Prostate gland (tissue), 2 donors: Measurements from ENCODE around the gene VAPA. TPM values are rescaled to one million over a fixed set of nuclear protein-coding genes. Genes with fewer than 3 reads are reported as not detected.

ENCODE experiments used
- DNase-seq: peaks from one replicate; pipeline ENCODE4 v3.0.0-alpha.2; 2019; ENCODE audit warnings: low spot score
- H3K27ac ChIP-seq, 2 donors: fragments of 200-600 bp; sonication (generic); 2 replicates each; pipeline ENCODE4 v1.5.1; 2017 to 2019
- H3K27me3 ChIP-seq: fragments of 200-600 bp; sonication (generic); replicated peaks from 2 replicates; pipeline ENCODE4 v1.5.1; 2019; ENCODE audit not compliant: insufficient read depth
- H3K36me3 ChIP-seq, 2 donors: fragments of 200-600 bp; sonication (generic); 1 replicate in 1 of 2; 2 replicates in 1 of 2; pipeline versions ENCODE4 v1.5.1 to v1.8.1; 2017 to 2019
- H3K4me1 ChIP-seq: fragments of 200-600 bp; sonication (generic); replicated peaks from 2 replicates; pipeline ENCODE4 v1.5.1; 2019
- H3K4me3 ChIP-seq, 2 donors: fragments of 200-600 bp; sonication (generic); 2 replicates each; pipeline ENCODE4 v1.5.1; 2017 to 2019
- H3K9me3 ChIP-seq: fragments of 200-600 bp; sonication (generic); 2 replicates; pipeline ENCODE4 v1.5.1; 2017
- CTCF ChIP-seq, 4 experiments: fragments of 200-600 bp in 2 of 4; fragments of 450-650 bp in 2 of 4; sonication (generic) in 2 of 4; IDR thresholded peaks; 1 replicate in 3 of 4; 2 replicates in 1 of 4; pipeline ENCODE4 v1.5.1; 2016 to 2019; ENCODE audit warnings: antibody characterized with exemption in 4 of 4, mild to moderate bottlenecking in 2 of 4, moderate library complexity in 2 of 4
- POLR2A ChIP-seq: fragments of 450-650 bp; IDR thresholded peaks from one replicate; pipeline ENCODE4 v1.6.1; 2016; ENCODE audit warnings: antibody characterized with exemption, mild to moderate bottlenecking
- POLR2AphosphoS5 ChIP-seq: sonication (generic); formaldehyde crosslinking; IDR thresholded peaks from one replicate; pipeline ENCODE4 v1.6.1; 2017; ENCODE audit warnings: antibody characterized with exemption
- WGBS: methylation state at CpG from one replicate; pipeline ENCODE4 v1.1.5; 2018; 5-methylcytosine and 5-hydroxymethylcytosine counted together
- intact Hi-C: fragments of 100-400 bp; cut with DNase I; formaldehyde crosslinking; loops from one replicate; pipeline ENCODE4 v1.14.2; 2022
- small RNA-seq, 2 donors: library from RNA; depleted of rRNA; stranded (forward); fragments of <200 nt; gene quantifications; one replicate each; pipeline ENCODE3, GENCODE V24; 2016
- total RNA-seq, 2 donors: library from RNA; depleted of rRNA; stranded (reverse); fragments of >200 nt; gene quantifications; one replicate each; pipeline ENCODE4 v1.1.0, GENCODE V29; 2016

Gene VAPA
- total RNA-seq, 2 donors from 2014 or later: 140 to 183 TPM

- H3K4me1 ChIP-seq: no peaks in the 10 kb centered on the region
- no peak overlapping the region for H3K4me3 ChIP-seq
- intact Hi-C loops: loop anchor here (5.0 kb wide), 1 partner anchor 36 kb away; no protein-coding TSS in a partner anchor
- H3K9me3 ChIP-seq: no peaks in the 10 kb centered on the region
- TF ChIP-seq CTCF (IDR thresholded peaks at IDR 0.05) (no peak), POLR2AphosphoS5 (no peak), POLR2A (no peak)
- WGBS: 96% methylated on average over 3 of the region's 3 CpGs
- no peak overlapping the region for H3K27ac ChIP-seq
- H3K36me3 ChIP-seq: no peaks in the 10 kb centered on the region
- H3K27me3 ChIP-seq: no peaks in the 10 kb centered on the region
- DNase-seq: no peak
These were observed 94.3 kb downstream of the VAPA start for GRCh38 chr18:10008006-10008647.

Small RNA genes within 50 kb of the gene (small RNA-seq; reads per million reads assigned to genes)
- 1.7 to 10.4 reads per million in 2 donors for gene RNA5SP450

Other genes with a start within 250 kb of the VAPA start
- gene RAB31, start 205.7 kb upstream of the VAPA start, total RNA-seq: 10 to 100 TPM in 1 of 2 donors, 1 to 10 TPM in 1; 7.7 to 86.9 TPM
- gene TXNDC2, start 28.0 kb upstream of the VAPA start, total RNA-seq: 1 to 10 TPM in 1 of 2 donors, not detected in 1; 3.6 TPM